SK-MEL-5 (cell line): ENCODE data around the gene KCNK2. TPM values are rescaled to one million over a fixed set of nuclear protein-coding genes. Genes with fewer than 3 reads are reported as not detected.

Experiments
- DNase-seq: peaks from one replicate; pipeline ENCODE4 v3.0.0-alpha.2; 2016; ENCODE audit warnings: low read depth, low spot score
- in situ Hi-C: cut with HindIII; loops from 2 replicates; pipeline ENCODE4 v1.10.0; 2016; ENCODE audit warnings: low sequenced_read_pairs, high pct_unique_total_duplicates, low pct_unique_long_range_greater_than_20kb
- total RNA-seq: library from RNA; depleted of rRNA; stranded (reverse); fragments of >200 nt; shearing (Covaris generic); gene quantifications from 2 replicates; pipeline ENCODE4 v1.2.3, GENCODE V29; 2014

Gene KCNK2
- total RNA-seq, 1 experiment from 2014 or later: 2.0 TPM

DNA sequence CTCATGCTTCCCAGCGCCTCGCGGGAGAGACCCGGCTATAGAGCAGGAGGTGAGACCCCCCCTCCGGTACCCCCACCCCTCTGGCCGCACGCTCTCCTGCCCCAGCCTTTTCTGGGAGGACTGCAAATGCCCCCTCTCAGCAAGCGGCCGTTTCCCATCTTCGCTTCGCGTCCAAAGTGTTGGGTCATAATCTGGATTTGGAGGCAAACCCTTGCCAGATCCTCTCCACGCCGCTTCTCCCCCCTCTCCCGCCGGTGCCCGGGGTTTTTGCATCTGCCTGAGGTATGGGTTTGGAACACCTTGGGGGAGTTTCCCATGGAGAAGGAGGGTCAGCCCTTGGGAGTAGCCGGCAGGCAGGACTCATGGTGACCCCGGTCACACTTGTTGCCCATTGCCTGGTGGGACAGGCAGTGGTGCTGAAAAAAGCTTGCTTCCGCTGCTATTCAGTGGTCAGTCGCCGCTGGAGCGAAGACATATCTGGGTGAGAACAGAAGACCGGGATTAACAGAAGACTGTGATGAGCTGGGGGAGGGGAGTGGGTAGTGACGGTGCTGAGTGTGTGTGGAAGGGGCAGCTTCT is 935 bp downstream of the KCNK2 start:
- DNase-seq: peak; percentile 9
- in situ Hi-C loops: no loop called here

DNA sequence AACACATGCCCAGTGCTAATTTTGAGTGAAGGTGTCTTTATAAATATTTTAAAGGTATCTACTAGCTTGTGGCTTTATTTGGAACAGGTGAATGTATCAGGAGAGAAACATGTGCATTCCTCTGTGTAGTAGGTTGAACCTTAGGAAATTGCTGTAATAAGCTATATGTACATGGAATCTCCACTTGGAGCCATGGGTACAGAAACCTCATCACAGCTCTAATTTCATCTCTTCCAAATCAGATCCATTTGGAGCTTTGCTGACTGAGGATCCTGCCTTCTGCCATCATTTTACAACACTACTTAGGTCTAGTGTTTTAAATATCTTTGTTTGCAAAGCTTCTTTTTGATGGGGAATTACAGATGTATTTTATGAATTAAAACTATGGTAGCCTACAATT is 2.1 kb downstream of the KCNK2 start:
- DNase-seq: no peak
- in situ Hi-C loops: no loop called here

DNA sequence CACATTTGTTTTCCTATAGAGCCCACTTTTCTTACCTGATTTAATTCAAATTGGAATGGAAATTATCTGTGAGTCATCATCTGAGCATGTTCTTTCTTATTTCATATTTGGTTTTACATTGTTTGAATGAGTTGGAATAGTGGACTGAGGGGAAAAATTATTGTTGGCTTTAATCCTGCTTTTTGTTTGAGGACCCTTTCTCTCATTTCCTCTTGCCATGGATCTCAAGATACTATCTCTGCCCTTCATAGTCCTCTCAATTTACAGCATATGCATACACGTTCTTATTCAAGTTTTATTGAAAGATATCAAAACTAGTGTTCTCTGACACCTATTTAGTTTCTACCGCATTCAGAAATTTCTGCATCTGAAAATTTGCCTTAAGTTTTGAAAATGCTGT is 5.1 kb downstream of the KCNK2 start:
- in situ Hi-C loops: no loop called here
- DNase-seq: no peak

DNA sequence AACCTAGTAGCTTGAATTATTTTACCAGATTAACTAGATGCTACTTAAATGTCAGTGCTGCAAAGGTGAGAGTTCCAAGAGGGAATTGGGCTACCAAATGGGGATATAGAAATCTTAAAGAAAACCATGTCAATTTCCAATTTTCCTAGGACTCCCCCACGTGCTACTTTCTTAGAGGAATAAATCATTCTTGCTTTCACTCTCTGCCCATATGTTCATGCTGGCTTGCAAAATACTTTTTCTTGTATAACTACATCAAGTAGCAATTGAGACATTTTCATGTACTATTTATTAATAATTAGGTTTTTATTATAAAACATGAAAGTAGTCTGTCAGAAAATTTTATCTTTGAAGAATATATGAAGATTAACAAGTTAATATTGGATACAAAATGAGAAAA is 11.8 kb downstream of the KCNK2 start:
- DNase-seq: no peak
- in situ Hi-C loops: no loop called here

DNA sequence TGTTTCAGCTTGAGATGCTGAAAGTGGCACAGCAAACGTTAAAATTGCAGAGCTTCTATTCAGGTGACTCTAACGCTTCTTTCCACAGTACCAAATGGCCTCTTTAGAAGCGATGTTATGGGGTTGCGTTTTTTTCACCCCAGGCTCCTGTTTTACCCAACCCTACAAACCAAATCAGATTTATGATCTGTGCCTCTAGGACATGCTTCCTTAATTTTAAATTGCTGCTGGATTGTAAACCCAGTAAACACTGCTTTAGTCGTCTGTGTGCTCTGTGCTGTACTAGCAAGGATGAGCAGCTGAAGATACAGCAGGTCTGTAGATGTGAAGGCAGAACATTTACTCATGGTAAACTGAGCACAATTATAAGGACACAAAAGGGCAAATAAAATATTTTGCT is 13.0 kb downstream of the KCNK2 start:
- in situ Hi-C loops: no loop called here
- DNase-seq: no peak

DNA sequence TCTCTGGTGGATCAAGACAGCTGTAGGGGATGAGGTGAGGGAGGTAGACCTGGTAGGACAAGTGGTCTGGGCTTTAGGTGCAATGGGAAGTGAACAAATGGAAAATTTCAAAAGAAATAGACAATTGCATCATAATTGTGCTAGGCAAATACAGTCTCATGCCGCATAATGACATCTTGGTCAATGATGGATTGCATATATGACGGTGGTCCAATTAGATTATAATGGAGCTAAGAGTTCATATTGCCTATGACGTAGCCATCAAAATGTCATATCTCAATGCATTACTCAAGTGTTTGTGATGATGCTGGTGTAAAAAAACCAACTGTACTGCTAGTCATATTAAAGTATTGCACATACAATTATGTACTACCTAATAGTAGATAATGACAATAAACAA is 19.0 kb downstream of the KCNK2 start:
- in situ Hi-C loops: no loop called here
- DNase-seq: no peak

DNA sequence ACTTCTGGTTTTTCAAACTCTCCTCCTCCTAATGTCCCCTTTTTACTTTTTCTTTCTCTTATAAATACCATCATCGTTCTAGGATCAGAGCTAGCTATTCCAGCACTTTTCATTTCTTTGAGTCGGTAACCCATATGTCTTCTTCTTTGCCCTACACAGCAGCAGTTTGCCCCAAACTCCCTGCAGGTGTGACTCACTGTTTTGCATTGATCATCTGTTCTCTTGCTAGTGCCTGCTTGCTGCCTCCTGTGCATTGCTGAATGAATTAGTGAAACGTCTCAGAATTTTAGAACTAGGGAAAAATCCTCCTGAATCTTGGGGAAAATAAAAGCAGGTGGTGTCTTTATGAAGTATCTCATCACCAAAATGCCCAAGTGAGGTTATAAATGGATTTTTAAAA is 21.7 kb downstream of the KCNK2 start:
- no peak for DNase-seq
- in situ Hi-C loops: no loop called here

DNA sequence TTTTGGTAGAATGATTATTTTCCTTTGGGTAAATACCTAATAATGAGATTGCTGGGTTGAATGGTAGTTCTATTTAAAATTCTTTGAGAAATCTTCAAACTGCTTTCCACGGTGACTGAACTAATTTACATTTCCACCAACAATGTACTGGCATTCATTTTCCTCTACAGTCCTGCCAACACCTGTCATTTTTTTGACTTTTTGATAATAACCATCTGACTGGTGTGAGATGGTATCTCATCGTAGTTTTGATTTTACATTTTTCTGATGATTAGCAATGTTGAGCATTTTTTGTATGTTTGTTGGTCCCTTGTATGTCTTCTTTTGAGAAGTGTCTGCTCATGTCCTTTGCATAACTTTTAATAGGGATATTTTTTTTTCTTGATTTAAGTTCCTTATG is 23.5 kb downstream of the KCNK2 start:
- in situ Hi-C loops: no loop called here

DNA sequence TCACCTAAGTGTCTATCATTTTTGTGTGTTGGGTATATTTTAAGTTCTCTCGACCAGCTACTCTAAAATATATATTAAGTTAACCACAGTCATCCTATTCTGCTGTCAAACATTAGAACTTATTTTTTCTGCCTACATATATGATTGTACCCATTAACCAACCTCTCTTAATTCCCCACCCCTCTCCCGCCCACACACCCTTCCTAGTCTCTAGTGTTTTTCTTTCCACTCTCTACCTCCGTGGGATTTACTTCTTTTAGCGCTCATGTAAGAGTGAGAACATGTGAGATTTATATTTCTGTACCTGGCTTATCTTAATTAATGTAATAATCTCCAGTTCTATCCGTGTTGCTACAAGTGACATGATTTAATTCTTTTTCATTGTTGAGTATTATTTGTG is 26.6 kb downstream of the KCNK2 start:
- in situ Hi-C loops: no loop called here
- DNase-seq: no peak

More for the DNA sequence above, 23.5 kb downstream of the KCNK2 start:
- DNase-seq: no peak

DNA sequence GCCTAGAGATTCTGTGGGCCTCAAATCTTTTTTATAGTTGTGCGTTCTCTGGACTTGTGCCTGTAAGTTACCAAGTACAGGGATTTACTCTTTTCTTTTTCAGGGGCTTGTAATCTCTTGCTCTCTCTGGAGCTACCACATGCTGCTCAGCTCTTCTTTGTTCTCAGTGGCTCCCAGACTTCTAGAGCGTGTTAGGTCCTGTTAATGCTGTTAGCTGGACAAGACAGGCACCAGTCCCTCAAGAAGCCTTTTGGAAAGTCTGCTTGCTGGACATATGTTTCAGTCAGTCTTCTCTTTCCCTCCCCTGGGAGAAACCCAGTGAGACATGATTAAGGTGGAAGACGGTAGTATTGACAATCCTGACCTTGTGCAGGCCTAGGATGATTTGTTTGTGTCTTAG is 29.4 kb downstream of the KCNK2 start:
- in situ Hi-C loops: no loop called here
- DNase-seq: no peak

DNA sequence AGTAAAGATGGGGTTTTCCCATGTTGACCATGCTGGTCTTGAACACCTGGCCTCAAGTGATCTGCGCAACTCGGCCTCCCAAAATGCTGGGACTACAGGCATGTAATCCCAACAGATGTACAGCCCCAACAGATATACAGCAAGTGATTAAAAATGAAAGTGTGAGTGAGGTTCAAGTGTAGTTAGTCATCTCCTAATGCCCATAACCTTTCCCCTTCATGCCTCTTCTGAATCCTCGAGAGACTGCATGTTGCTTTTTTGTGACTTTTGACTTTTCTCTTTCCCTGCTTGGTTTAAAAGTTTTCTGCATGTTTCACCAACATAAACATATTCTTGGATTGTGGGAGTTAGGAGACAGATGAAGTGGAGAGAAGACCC is 31.2 kb downstream of the KCNK2 start:
- in situ Hi-C loops: no loop called here
- no peak for DNase-seq

DNA sequence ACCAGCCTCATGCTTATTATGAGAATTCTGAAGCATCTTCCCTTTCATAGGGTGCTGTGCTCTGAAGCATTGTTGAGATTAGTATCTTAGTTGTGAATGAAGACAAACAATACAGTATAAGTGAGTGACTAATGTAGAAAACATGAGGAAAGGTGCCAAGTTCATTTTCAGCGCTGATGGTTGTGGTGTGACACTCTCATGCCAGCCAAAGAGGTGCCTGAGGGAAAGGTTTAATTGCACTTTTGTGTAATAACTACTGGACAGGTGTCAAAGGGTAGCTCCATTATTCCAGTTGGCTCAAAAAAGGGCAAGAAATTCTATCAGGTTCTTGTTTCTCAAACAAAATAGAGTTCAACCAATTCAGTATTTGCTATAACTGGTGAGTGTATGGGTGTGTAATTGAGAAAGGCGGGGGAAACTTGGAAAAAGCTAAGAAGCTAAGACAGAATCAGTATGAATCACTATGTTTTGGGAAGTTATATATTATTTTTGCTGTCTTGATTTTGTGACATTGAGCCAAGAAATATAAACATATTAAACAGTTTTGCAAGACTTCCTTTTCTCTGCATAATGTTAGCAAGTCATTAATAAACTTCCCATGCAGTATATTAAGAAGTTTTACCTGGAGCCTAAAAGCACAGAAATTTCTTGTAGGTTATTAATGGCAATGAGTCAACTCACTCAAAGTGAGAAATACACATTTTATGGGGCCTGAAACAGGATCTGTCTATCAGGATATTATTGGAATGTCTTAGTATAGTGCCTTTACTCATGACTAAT is 31.8 kb downstream of the KCNK2 start:
- in situ Hi-C loops: no loop called here
- no peak for DNase-seq

DNA sequence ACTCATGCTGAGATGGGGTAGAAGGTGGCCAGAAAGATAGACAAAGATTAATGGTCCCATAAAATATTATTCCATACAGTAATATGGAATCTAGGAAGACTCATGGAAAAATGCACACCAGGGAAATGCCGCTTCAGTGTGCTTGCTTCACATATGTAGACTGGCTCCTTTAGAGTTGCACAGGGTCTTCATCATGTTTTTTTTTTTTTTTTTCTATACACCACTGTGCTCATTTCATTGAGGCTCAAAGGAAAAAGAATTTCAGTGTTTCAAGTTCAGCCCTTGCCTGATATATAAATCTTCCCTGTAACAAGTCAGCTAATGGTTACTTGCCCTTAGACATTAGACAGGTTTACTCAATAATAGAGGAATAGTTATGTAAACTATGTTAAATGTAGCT is 33.2 kb downstream of the KCNK2 start:
- no peak for DNase-seq
- in situ Hi-C loops: no loop called here

DNA sequence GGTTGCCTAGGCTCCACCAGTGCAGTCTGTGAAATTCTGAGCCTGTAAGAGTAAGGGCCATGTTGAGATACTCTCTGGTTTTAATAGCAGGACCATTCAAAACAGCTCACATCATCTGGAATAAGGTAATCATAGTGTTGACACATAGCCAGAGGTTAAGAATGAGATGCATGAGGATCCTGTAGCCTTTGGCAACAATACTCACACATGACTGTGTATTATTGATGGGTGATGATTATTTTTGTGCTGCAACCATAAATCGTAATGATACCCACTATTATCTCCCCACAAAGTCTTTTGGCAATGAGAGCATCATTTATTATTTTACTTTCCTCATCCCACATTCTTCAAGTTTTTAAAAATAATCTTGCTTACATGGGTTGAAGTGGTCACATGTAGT is 35.5 kb downstream of the KCNK2 start:
- in situ Hi-C loops: no loop called here
- no peak for DNase-seq

DNA sequence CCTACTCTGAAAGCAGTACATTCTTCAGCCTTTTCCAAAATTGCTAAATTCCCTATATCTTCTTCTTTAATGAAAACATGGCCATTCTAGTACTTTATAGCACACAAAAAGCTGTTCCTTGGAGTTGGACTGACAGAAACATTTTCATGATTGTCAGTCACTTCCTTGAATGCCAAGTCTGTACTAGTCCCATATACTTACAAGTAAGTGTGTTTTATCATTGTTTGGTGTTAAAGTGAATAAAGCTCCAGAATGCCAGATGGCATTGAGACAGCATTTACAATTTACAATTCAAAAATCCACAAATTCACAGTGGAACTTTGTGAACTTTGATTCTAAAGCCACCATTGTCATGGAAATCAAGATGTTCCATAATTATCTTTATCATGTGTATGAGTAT is 36.5 kb downstream of the KCNK2 start:
- DNase-seq: no peak
- in situ Hi-C loops: no loop called here

DNA sequence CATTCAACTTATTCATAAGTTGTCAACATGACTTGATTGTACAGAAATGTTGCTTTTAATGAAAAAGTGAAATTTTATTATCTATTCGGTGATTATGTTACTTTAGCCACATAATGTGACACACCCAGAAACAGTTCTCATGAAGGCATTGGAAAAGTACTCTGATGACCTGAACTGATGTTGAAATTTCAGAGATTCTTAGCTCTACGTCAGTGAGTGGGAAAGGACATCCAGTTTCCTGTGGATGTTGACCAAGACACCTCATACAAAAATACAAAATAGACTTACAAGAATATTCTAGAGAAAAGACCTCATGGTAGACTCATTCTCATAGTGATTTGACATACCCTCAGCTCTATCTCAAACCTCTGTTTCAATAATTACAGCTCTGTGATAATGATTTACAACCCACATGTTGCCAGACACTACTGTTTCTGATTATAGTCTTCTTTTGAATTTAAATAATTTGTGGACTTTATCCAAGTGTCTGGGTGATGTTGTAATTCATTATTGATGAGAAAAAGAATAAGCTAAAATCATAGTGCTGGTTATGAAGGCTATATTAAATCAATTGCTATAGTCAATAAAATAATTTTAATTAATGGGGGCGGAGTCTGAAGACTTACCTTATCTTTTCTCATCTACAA is 37.3 kb downstream of the KCNK2 start:
- no peak for DNase-seq
- in situ Hi-C loops: no loop called here

DNA sequence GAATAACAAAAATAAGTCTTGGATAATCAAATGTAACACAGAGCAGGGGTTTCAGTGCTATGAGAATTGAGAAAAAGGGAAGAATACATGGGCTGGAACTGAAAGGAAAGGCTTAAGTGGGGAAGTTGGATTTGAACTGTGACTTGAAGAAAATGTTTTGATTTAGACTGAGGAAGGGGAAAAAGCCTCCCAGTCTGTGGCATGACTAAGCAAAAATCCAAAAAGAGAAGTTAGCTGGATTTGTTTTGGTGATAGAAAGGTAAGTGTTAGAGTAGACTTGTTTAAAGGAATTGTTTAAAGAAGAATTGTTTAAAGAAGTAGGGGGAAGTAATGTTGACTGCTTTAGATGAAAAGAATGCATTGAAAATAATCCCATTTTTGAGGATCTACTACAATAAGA is 46.0 kb downstream of the KCNK2 start:
- no peak for DNase-seq
- in situ Hi-C loops: no loop called here

DNA sequence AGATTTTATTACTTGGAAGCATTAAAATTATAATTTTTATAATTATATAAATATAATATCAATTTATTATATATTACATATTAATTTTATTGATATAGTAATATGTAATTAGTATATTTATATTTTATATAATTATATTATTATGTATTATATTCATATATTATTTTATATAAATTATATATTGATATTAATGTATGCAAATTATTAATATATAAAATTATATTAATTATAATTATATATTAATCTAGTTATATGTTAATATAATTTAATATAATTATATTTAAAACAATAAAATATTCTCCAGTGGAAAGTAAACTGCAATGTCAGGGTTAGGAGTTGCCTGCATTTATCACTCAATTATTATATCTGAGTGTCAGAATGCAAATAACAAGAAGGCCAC is 48.8 kb downstream of the KCNK2 start:
- no peak for DNase-seq
- in situ Hi-C loops: no loop called here

DNA sequence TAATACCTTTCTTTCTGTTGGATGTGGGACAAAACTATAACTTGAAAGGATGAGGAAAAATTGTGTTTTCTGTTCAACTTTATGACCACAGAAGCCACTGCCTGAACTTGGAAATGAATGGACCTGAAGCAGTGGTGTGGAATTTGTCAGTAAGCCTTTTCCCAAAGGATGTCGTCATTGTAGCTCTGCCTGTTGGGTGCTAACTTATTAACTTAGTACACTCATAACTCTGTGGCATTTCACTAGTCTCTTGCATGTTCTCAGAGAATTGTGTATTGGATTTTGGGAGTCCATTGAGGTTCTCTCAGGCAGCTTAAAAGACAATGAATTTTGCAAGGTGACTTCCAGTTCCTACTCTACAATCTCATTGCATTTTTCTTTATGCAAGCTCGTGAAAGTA is 49.6 kb downstream of the KCNK2 start:
- DNase-seq: no peak
- in situ Hi-C loops: no loop called here
